Measurements from ENCODE around the gene PUS7.
"Not testable (repeated sequence)": the region's sequence is repeated elsewhere in the genome, so short reads cannot be mapped to it uniquely, and the experiment has no call there.

DNA sequence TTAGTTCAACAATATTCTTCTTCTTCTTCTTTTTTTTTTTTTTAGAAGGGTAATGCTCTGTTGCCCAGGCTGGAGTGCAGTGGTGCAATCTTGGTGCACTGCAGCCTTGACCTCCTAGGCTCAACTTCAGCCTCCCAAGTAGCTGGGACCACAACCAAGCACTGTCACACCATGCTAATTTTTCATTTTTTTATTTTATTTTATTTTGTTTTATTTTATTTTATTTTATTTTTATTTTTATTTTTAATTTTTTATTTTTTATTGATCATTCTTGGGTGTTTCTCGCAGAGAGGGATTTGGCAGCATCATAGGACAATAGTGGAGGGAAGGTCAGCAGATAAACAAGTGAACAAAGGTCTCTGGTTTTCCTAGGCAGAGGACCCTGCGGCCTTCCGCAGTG, 112.3 kb downstream of the PUS7 start:
- not testable (repeated sequence) for TF ChIP-seq POLR2A, POLR2AphosphoS5, TAF1 (IDR thresholded peaks at IDR 0.05; ENCODE audit: low read depth, low read length)

Data from GM12891 (cell line).